HG03025 (cell line): ENCODE measurements around the gene F8.
"Not testable (repeated sequence)": the region's sequence is repeated elsewhere in the genome, so short reads cannot be mapped to it uniquely, and the experiment has no call there.

Experiments
- ATAC-seq: cut with Tn5 transposase; IDR thresholded peaks from one replicate; pipeline ENCODE4 v1.9.1; 2021; ENCODE audit warnings: mild to moderate bottlenecking, moderate library complexity; ENCODE audit not compliant: unreplicated experiment, low FRiP score

The F8 gene

GRCh38 chrX:155035688-155036087, 13.2 kb upstream of the F8 start:
- no peak for ATAC-seq

GRCh38 chrX:155031657-155032056, 9.1 kb upstream of the F8 start:
- no peak for ATAC-seq

- ATAC-seq: no peak
Observed at GRCh38 chrX:155028877-155029291, 6.4 kb upstream of the F8 start.

- ATAC-seq: no peak
Observed at GRCh38 chrX:155028129-155028528, 5.6 kb upstream of the F8 start.

- no peak for ATAC-seq
Observed at GRCh38 chrX:155027509-155028066, 5.1 kb upstream of the F8 start.

GRCh38 chrX:155026727-155027508, 4.4 kb upstream of the F8 start, which contains the start of gene FUNDC2:
FUNDC2 (plus strand) TSS chrX:155026844; CDS start chrX:155026939, 95 bp downstream.
- peak; percentile 90 for ATAC-seq

GRCh38 chrX:155026420-155026726, 3.9 kb upstream of the F8 start:
- ATAC-seq: no peak

- ATAC-seq: no peak
Observed at GRCh38 chrX:155023907-155024833, 1.6 kb upstream of the F8 start.

GRCh38 chrX:155020591-155020990, 1.9 kb downstream of the F8 start:
- no peak for ATAC-seq

- ATAC-seq: no peak
Observed at GRCh38 chrX:155009994-155010472, 12.5 kb downstream of the F8 start.

- ATAC-seq: not testable (repeated sequence)
Observed at GRCh38 chrX:155008578-155008977, 13.9 kb downstream of the F8 start.

GRCh38 chrX:155006913-155007671, 15.4 kb downstream of the F8 start:
- ATAC-seq: not testable (repeated sequence)

- ATAC-seq: not testable (repeated sequence)
Observed at GRCh38 chrX:155006379-155006778, 16.1 kb downstream of the F8 start.

GRCh38 chrX:155005190-155005589, 17.3 kb downstream of the F8 start:
- ATAC-seq: no peak

- no peak for ATAC-seq
Observed at GRCh38 chrX:155001873-155002272, 20.6 kb downstream of the F8 start.

- ATAC-seq: no peak
Observed at GRCh38 chrX:155000841-155001240, 21.7 kb downstream of the F8 start.

- ATAC-seq: no peak
Observed at GRCh38 chrX:154998204-154998880, 24.2 kb downstream of the F8 start.

GRCh38 chrX:154991476-154991875, 31.0 kb downstream of the F8 start:
- no peak for ATAC-seq

GRCh38 chrX:154991039-154991438, 31.5 kb downstream of the F8 start:
- ATAC-seq: no peak

GRCh38 chrX:154990496-154990895, 32.0 kb downstream of the F8 start:
- ATAC-seq: peak; percentile 60
